Liver (tissue), 9 donors: ENCODE data around the gene ATP6V0E1. TPM values are rescaled to one million over a fixed set of nuclear protein-coding genes. Genes with fewer than 3 reads are reported as not detected.

Experiments
- DNase-seq: peaks from one replicate; pipeline ENCODE4 v3.0.0-alpha.2; 2017; ENCODE audit warnings: low spot score
- H3K27ac ChIP-seq, 2 donors: one replicate each; pipeline ENCODE4 v1.7.0; 2013; ENCODE audit warnings: inconsistent platforms in 2 of 2, low read length in 2 of 2, control low read depth in 1 of 2, low read depth in 1 of 2, mild to moderate bottlenecking in 1 of 2
- H3K27me3 ChIP-seq, 4 donors: one replicate each; pipeline versions ENCODE4 v1.6.1 to v1.7.0; 2013; ENCODE audit warnings: low read length in 3 of 4, inconsistent platforms in 1 of 4, mild to moderate bottlenecking in 1 of 4, moderate library complexity in 1 of 4; ENCODE audit not compliant: control insufficient read depth in 4 of 4, insufficient read depth in 4 of 4
- H3K36me3 ChIP-seq, 4 donors: one replicate each; pipeline versions ENCODE4 v1.6.1 to v1.7.0; 2013; ENCODE audit warnings: low read length in 3 of 4, mild to moderate bottlenecking in 3 of 4, low read depth in 1 of 4, moderate library complexity in 1 of 4; ENCODE audit not compliant: control insufficient read depth in 4 of 4, insufficient read depth in 3 of 4
- H3K4me1 ChIP-seq, 4 donors: one replicate each; pipeline versions ENCODE4 v1.6.1 to v1.7.0; 2013; ENCODE audit warnings: low read length in 3 of 4, mild to moderate bottlenecking in 3 of 4, moderate library complexity in 1 of 4; ENCODE audit not compliant: control insufficient read depth in 4 of 4, insufficient read depth in 4 of 4
- H3K4me3 ChIP-seq, 3 donors: one replicate each; pipeline versions ENCODE4 v1.6.1 to v1.7.0; 2013; ENCODE audit warnings: low read length in 3 of 3, control low read depth in 1 of 3, low read depth in 1 of 3, mild to moderate bottlenecking in 1 of 3
- H3K9ac ChIP-seq, 2 donors: one replicate each; pipeline ENCODE4 v1.7.0; 2013; ENCODE audit warnings: low read length in 2 of 2, mild to moderate bottlenecking in 2 of 2, moderate library complexity in 2 of 2, control low read depth in 1 of 2, low read depth in 1 of 2
- H3K9me3 ChIP-seq, 4 donors: one replicate each; pipeline versions ENCODE4 v1.6.1 to v1.7.0; 2013; ENCODE audit warnings: low read length in 3 of 4; ENCODE audit not compliant: control insufficient read depth in 4 of 4
- ATF3 ChIP-seq: IDR thresholded peaks from 2 replicates; pipeline ENCODE4 v1.6.1; 2016; ENCODE audit warnings: antibody characterized with exemption
- CTCF ChIP-seq: fragments of 150-350 bp; IDR thresholded peaks from 2 replicates; pipeline ENCODE4 v1.5.1; 2017; ENCODE audit warnings: improper control_type of control experiment, low read depth, low read length; ENCODE audit not compliant: missing input control
- EGR1 ChIP-seq, 2 donors: IDR thresholded peaks; 2 replicates each; pipeline ENCODE4 v1.6.1; 2016 to 2018; ENCODE audit warnings: antibody characterized with exemption in 2 of 2, low read depth in 2 of 2
- FOXA1 ChIP-seq: IDR thresholded peaks from 2 replicates; pipeline ENCODE4 v1.6.1; 2016; ENCODE audit warnings: antibody characterized with exemption
- FOXA2 ChIP-seq: IDR thresholded peaks from 2 replicates; pipeline ENCODE4 v1.6.1; 2016; ENCODE audit warnings: antibody characterized with exemption
- GABPA ChIP-seq, 2 donors: IDR thresholded peaks in 1 of 2; conservative IDR thresholded peaks in 1 of 2; 2 replicates each; pipeline ENCODE4 v1.6.1; 2016; ENCODE audit warnings: antibody characterized with exemption in 2 of 2, mild to moderate bottlenecking in 1 of 2, moderate library complexity in 1 of 2
- HNF4A ChIP-seq, 2 donors: conservative IDR thresholded peaks; 2 replicates each; pipeline ENCODE4 v1.6.1; 2016; ENCODE audit warnings: antibody characterized with exemption in 2 of 2, mild to moderate bottlenecking in 2 of 2
- JUND ChIP-seq, 2 donors: IDR thresholded peaks; 2 replicates each; pipeline ENCODE4 v1.6.1; 2016; ENCODE audit warnings: antibody characterized with exemption in 2 of 2
- MAX ChIP-seq: IDR thresholded peaks from 2 replicates; pipeline ENCODE4 v1.6.1; 2016; ENCODE audit warnings: antibody characterized with exemption
- RAD21 ChIP-seq, 2 donors: IDR thresholded peaks; 2 replicates each; pipeline ENCODE4 v1.6.1; 2016; ENCODE audit warnings: antibody characterized with exemption in 2 of 2, mild to moderate bottlenecking in 2 of 2
- REST ChIP-seq: IDR thresholded peaks from 2 replicates; pipeline ENCODE4 v1.6.1; 2016; ENCODE audit warnings: antibody characterized with exemption, mild to moderate bottlenecking
- RXRA ChIP-seq, 2 donors: IDR thresholded peaks; 2 replicates each; pipeline ENCODE4 v1.6.1; 2017 to 2018; ENCODE audit warnings: antibody characterized with exemption in 2 of 2, mild to moderate bottlenecking in 1 of 2
- SP1 ChIP-seq: IDR thresholded peaks from 2 replicates; pipeline ENCODE4 v1.6.1; 2018; ENCODE audit warnings: antibody characterized with exemption, mild to moderate bottlenecking
- TAF1 ChIP-seq: conservative IDR thresholded peaks from 2 replicates; pipeline ENCODE4 v1.6.1; 2016; ENCODE audit warnings: antibody characterized with exemption, mild to moderate bottlenecking
- YY1 ChIP-seq: IDR thresholded peaks from 2 replicates; pipeline ENCODE4 v1.6.1; 2016; ENCODE audit warnings: antibody characterized with exemption, mild to moderate bottlenecking
- WGBS: extraction: QIAGEN DNeasy Blood & Tissue Kit; methylation state at CpG from one replicate; pipeline ENCODE4 v1.1.7; 2013; 5-methylcytosine and 5-hydroxymethylcytosine counted together
- polyA plus RNA-seq, 2 donors: library from polyadenylated mRNA; stranded (reverse) in 1 of 2; unstranded in 1 of 2; fragments of 200-250 nt in 1 of 2; fragments of >200 nt in 1 of 2; fragmentation: Nextera tagmentation in 1 of 2; extraction: Ambion mirVana in 1 of 2; gene quantifications; one replicate each; pipeline versions ENCODE4 v1.2.1 to v1.2.3, GENCODE V29; 2013 to 2015
- total RNA-seq, 2 donors: library from RNA; depleted of rRNA; stranded (reverse); fragments of >200 nt; gene quantifications; one replicate each; pipeline ENCODE4 v1.2.3, GENCODE V29; 2014
- donor health status: healthy.
- donor health status: healthy.
- donor health status: healthy.
- donor health status: healthy.
- donor health status: healthy.

Gene ATP6V0E1
- total and polyA plus RNA-seq, 4 donors, result 56.6 to 396 (median 111) TPM

GRCh38 chr5:173065155-173065554 is 81.6 kb downstream of the ATP6V0E1 start:
- no peaks in the 10 kb centered on the region for H3K9me3 ChIP-seq
- no peaks in the 10 kb centered on the region for H3K27me3 ChIP-seq
- peaks cover 1 to 11% (median 7%) of the 10 kb centered on the region in 4 donors for H3K4me1 ChIP-seq
- no peak overlapping the region for H3K27ac ChIP-seq
- H3K9ac ChIP-seq, result no peak overlapping the region
- no peaks in the 10 kb centered on the region for H3K36me3 ChIP-seq
- TF ChIP-seq GABPA (IDR thresholded peaks at IDR 0.05 in 1 of 2, conservative IDR thresholded peaks at IDR 0.05 in 1 of 2), result no peak
- TF ChIP-seq TAF1, result no peak
- no peak for TF ChIP-seq ATF3
- TF ChIP-seq JUND (IDR thresholded peaks at IDR 0.05), result no peak
- no peak for TF ChIP-seq YY1
- no peak for TF ChIP-seq HNF4A (conservative IDR thresholded peaks at IDR 0.05)
- no peak for TF ChIP-seq SP1
- TF ChIP-seq RAD21 (IDR thresholded peaks at IDR 0.05), result no peak
- DNase-seq, result no peak
- H3K4me3 ChIP-seq, result no peak overlapping the region

- H3K4me1 ChIP-seq, result peaks cover 1 to 18% (median 10%) of the 10 kb centered on the region in 4 donors
- no peak for TF ChIP-seq ATF3
- no peak for TF ChIP-seq TAF1
- no peak for TF ChIP-seq REST
- TF ChIP-seq FOXA1, result no peak
- TF ChIP-seq MAX, result no peak
- TF ChIP-seq RAD21 (IDR thresholded peaks at IDR 0.05), result no peak
- TF ChIP-seq FOXA2, result no peak
- TF ChIP-seq RXRA (IDR thresholded peaks at IDR 0.05), result no peak
- TF ChIP-seq EGR1 (IDR thresholded peaks at IDR 0.05; ENCODE audit: low read depth in 2 of 2), result no peak
- no peak for TF ChIP-seq CTCF
- TF ChIP-seq YY1, result no peak
- WGBS, result 74% methylated on average over 7 of the region's 7 CpGs
These were observed 86.1 kb downstream of the ATP6V0E1 start for GRCh38 chr5:173069671-173070070.

More at GRCh38 chr5:173069671-173070070, 86.1 kb downstream of the ATP6V0E1 start:
- no peak for DNase-seq
- Histone ChIP-seq H3K9me3 (no peaks in the 10 kb centered on the region), H3K4me3 (no peak overlapping the region), H3K9ac (no peak overlapping the region), H3K27me3 (no peaks in the 10 kb centered on the region), H3K27ac (no peak overlapping the region), H3K36me3 (no peaks in the 10 kb centered on the region)
